OCI-M1 (cell line): Measurements from ENCODE around the gene B3GNT3.

Source experiments
- DNase-seq: peaks from one replicate; lab custom pipeline; 2025; lab: John Stamatoyannopoulos, UW

The B3GNT3 gene

DNA sequence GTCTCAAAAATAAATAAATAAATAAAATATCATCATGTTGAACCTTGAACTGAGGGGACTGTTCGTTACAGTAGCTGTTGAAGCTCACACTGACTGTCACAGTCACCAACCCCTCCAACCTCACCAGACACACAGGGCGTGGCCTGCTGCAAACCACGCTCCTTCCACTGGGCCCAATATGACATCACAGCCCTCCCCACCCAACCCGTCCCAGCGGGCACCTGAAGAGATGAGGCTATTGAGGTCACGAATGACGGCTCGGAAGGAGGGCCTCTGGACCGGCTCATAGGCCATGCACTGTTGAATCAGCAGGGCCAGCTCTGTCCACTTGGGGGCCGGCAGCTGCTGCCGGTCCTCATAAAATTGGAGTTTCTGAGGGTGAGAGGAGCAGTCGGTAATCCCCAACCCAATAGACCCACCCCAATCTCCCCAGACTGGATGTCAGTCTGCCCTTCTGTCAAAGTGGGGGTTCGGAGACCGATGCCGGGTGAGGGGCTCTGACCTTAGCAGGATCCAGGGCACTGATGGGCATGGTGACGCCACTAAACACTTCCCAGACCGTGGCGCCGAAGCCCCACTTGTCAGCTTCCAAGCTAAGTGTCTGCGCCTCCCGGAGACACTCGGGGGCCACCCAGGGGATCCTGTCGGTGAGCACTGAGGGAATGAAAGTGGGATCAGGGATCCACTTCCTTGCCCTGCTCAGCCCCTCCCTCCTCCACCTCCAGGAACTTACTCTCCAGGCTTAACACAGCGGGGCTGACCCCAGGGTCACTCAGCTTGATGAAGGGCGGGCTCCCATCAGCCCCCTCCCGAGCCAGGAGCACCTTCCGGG, 39.6 kb downstream of the B3GNT3 start:
- DNase-seq = no peak

DNA sequence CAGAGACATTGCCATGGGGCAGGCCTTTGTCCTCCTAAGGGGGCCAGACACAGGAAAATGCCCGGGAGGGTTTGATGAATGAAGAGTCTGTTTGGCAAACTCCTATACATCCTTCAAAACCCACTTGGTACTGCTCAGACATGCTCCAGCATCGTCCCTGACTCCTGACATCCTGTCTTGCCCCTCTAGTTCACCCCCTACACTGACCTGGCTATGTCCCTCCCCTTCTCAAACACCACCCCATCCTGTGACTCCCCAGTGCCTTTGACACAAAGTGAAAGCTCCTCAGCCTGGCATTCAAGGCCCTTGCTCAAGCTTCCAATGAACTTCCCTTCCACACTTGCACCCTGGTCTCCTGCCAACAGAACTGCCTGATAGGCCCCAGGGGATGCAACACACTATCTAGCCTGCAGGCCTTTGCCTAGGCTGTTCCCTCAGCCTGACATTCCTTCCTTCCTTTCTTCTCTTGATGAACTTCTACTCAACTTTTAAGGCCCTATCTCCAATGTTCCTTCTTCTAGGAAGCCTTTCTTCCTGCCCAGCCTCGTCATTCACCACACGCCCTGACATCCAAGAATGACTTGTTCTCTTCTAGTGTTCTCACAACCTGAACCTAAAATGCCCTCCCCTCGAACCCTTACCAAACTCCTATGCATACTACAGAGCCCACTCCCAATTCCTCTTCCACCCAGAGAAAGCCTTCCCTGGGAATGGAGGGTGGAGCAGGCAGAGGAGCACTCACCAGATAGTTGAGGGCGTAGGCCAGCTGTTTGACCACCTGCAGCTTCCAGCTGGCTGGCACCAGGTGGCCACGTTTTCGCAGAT, 40.5 kb downstream of the B3GNT3 start:
- DNase-seq = no peak

DNA sequence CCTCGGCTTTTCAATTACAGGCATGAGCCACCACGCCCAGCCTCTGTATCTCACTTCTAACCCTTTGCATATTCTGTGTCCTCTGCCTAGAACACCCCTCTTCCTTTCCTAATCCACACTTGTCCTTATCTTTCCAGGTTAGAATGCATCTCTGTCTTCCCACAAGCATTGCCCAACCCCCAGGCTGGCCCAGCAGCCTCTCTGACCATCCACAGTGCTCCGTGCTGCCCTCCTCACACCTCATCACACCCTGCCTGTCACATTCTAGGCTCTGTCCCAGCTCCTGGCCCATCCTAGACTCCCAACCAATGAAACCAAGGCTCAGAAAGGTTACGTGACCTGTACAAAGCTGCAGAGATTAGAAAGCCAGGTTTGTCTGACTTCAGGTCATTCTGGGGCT, 41.6 kb downstream of the B3GNT3 start:
- no peak for DNase-seq

DNA sequence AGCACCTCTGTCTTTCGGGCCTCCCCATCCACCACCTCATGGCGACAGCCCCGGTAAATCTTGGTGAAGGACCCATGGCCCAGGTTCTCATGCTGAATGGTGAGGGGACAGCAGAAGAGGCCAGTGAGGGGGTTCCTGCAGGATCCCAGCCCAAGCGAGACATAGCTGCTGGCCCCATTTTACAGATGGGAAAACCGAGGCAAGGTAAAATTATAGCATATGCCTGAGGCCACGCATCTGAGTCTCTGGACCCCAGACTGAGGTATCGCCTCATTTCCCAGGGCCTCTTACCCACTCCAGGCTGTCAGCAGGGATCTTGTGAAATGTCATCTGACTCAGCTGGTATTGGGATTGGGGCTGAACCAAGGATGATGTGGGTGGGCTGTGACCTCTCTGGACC, 43.0 kb downstream of the B3GNT3 start:
- no peak for DNase-seq

DNA sequence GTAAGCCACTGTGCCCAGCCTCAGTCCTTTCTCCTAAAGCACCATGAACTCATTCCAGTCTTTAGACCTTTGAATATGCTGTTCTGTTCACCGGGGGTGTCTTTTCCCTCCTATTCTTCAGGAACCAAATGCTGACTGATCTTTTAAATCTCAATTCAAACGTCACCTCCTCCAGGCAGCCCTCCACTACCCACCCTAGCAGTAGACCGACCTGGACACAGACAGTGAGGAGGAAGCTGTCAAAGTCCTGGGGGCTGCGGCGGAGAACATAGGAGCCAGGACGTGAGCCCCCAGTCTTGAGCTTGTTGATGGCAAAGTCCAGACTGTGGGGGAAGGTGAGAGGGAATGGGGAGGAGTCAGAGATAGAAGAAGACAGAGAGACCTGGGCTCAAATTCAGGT, 45.1 kb downstream of the B3GNT3 start:
- DNase-seq = no peak

DNA sequence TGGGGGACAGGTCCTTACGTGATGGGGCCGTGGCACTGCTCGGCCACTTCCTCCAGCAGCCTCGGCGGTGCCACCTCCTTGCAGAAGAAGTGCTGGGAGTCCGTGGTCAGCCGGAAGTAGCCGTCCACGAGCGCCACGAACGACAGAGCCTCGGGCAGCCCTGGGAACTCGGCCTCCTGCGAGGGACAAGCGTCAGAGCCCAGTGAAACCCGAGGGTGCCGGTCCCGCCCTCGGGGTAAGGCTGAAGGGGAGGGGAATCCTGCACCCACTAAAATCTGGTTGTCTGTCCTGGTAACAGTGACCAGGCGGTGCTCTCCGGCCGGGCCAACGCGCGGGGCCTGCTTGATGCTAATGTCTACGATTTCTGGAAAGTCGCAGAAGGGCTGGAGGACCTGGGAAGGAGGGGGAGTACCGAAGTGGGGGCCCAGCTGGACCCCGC, 46.5 kb downstream of the B3GNT3 start:
- DNase-seq = no peak

DNA sequence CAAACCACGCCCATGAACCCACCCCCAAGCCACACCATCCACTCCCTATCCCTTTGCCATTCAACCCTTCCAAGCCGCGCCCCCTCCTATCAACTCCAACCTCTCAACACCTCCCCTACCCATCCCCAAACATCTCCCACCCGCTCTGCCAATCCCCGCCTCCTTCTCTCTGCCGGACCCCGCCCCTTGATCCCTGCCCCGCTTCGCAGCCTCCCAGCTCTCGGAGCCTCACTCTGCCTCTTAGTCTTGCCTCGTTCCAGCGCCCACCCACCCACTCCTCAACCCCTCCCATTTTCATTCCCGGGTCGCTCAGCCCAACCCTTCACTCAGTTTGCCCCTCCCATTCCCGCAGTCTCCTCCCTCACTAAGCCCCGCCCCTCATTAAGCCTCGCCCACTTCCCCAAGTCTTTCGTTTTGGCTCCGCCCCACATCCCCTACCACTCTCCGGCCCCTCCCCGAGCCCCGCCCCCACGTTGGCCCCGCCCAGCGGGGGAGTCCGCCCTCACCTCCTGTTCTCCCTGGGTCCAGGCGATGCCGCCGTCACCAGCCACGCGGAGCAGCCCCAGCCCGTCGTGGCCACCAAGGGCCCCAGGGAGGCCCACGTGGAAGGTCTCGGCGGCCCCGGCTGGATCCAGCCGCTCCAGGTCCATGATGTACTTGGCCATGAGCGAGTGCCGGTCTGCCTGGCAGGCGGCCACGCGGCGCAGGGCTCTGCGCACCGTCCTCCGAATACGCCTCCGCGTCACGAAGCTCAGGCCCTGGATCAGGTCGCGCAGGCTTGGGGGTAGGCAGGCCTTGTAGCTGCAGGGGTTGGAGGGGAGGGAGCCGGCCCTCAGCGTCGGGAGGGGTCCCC, 47.1 kb downstream of the B3GNT3 start:
- peak; percentile 35 for DNase-seq

DNA sequence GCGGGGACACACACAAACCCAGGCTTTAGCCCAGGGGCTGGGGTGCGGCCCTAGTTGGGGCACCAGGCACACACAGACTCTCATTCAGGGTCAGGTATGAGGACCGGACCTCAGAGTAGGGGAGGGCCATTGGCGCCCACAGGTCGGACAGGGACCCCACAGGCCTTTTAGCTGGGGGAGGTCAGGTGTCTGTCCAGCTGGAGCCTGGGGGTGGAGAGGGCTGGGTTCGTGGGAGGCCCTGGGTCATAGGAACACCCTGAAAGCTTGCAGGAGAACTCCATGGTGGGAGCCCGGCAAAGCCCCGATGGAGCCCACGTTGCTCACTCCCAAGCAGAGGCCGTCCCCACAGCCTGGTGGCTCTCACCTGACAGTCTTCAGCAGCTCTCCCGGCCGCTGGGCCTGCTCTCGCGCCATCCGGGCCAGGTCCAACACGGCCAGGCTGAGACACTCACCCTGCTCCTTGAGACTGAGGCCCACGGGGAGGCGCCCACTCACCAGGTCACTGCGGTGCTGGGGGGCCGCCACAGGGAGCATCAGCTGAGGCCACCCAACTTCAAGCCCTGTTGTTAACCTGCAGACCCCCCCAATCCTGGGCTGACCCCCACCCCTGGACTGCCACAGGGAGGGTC, 47.8 kb downstream of the B3GNT3 start:
- no peak for DNase-seq

DNA sequence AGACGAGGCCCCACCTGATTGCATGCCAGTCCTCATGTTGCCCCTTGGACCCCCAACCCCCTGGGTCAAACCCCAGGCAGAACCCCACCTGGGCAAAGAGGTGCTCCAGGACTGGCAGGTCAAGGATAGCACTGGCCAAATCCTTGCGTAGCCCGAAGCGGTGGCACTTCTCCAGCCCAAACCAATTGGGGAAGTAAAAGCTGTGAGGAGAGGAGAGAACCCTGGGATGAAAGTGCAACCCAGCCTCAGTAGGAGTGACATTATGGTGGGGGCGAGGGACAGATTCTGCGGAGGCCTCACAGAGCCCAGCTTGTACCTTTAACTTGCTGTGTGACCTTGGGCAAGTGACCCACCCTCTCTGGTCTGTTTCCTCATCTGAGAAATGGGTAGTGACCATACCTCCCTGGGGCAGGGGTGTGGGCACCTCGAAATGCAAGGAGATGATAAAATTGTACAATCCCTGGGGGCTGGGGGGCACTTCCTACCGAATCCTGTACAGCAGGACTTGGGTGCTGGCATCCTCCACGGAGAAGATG, 48.4 kb downstream of the B3GNT3 start:
- DNase-seq = no peak

DNA sequence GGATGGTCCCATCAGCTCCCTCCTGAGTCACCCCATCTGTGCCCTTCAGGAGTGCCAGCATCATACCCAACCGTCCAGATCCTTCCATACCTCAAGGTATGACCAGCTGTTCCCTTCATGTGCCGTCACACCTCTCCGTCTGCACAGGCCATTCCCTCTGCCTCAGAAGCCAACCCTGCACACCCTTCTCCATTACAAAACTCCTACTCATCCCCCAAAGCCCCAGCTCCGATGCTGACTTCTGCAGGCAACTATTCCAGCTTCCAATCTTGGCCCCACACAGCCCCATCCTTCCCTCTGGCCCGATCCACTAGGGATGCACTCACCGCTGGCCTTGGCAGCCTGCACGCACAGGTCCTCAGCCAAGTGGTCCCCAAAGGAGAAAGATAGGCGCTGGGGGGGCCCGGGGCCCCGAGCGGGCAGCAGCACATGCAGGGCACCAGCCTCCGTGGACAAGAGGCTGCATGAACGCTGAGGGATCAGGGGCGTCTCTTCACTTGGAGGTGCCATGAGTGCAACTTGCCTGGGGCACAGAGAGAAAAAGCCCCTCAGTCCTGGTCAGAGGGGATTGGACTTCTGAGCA, 49.1 kb downstream of the B3GNT3 start:
- no peak for DNase-seq

DNA sequence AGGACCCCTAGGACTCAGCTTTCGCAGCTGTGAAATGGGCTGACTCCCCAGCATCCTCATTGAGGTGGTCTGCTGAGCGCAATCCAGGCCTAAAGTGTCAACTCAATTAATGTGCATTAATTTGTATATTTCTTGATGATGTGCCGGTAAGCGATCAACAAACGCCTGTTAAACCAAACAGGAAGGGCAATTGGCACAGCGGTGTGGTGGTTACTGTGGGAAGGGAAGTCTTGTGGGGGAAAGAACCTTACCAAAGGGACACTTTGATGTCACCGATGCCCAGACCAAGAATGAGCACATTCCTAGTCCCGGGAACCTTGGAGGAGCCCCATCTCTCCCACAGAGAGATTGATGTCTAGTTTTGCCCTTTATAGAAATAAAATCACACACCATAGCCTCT, 51.2 kb downstream of the B3GNT3 start:
- DNase-seq = no peak

DNA sequence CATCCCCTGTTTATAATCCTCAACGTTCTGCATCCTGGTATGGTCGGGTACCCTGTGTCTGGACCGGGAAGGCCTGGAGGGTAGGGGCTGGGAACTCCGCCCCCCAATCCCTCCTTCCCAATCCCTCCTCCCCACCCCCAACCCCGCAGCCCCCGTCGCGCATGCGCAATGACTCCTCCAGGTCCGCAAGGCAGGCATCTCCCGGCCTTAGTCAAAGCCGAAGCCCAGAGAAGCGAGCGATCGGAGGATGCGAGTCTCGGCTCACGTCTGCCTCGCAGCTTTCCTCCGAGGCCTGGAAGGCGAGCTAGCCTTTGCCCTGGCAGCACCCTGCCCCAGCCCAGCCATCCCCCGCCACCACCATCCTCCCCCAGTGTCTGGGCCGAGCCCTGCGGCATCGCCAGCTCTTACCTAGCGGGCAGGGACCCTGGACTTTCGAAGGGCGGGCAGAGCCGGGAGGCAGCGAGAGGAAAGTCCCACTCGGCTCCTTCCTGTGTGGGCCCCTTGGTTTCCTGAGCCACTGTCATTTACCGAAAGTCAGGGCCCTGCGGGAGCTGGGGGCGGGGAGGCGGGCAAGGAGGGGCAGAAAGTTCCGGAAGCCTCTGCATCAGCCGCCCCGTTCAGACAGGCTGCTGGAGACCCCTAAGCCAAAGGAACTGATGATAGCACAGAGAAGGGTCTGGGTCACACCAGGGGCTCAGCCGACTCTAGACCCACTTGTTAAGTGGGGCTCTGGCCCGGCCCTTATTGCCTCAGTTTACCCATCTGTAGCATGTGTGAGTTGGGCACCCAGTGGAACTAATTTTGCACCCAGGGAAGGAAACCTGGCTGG, 52.8 kb downstream of the B3GNT3 start, which contains the start of gene JAK3:
TSS of gene JAK3 (minus strand) at position 445 of the 829 bp plus-strand sequence. CDS start 3,565 bp downstream, outside the sequence.
- no peak for DNase-seq

DNA sequence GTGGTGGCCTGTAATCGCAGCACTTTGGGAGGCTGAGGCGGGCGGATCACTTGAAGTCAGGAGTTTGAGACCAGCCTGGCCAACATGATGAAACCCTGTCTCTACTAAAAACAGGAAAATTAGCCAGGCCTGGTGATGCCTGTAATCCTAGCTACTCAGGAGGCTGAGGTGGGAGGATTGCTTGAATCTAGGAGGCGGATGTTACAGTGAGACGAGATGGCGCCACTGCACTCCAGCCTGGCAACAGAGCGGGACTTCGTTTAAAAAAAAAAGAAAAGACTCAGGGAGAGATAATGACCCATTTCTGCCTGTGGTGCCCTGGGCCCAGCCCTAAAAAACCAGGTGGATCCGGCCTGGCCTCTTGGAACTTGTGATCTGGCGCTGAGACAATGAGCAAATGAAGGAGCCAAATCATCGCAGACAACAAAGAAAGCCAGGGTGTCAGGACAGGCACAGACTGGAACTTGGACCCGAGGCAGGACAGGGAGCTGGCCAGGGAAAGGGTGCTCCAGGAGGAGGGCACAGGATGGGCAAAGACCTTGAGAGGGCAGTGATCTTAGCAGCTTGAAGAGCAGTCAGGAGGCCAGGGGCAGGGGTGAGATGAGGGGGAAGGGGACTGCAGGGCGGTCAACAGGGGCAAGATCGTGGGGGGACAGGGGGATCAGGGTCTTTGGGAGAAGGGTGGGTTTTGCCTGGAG, 53.8 kb downstream of the B3GNT3 start:
- DNase-seq = no peak

DNA sequence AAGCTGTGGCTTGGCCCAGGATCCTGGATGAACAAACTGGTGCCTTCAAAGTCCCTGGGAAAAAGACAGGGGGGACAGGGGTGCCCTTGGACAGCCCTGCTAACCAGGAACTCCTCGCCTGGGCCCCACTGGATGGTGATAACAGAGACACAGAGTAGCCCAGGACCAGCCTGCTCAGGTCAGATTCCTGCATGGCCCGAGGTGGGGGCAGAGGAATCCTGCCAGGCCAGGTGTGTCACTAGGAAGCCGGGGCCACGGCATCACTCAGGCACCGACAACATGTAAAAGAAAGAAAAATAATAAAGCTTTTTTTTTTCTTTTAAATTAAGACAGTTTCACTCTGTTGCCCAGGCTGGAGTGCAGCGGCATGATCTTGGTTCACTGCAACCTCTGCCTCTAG, 59.1 kb downstream of the B3GNT3 start:
- no peak for DNase-seq

DNA sequence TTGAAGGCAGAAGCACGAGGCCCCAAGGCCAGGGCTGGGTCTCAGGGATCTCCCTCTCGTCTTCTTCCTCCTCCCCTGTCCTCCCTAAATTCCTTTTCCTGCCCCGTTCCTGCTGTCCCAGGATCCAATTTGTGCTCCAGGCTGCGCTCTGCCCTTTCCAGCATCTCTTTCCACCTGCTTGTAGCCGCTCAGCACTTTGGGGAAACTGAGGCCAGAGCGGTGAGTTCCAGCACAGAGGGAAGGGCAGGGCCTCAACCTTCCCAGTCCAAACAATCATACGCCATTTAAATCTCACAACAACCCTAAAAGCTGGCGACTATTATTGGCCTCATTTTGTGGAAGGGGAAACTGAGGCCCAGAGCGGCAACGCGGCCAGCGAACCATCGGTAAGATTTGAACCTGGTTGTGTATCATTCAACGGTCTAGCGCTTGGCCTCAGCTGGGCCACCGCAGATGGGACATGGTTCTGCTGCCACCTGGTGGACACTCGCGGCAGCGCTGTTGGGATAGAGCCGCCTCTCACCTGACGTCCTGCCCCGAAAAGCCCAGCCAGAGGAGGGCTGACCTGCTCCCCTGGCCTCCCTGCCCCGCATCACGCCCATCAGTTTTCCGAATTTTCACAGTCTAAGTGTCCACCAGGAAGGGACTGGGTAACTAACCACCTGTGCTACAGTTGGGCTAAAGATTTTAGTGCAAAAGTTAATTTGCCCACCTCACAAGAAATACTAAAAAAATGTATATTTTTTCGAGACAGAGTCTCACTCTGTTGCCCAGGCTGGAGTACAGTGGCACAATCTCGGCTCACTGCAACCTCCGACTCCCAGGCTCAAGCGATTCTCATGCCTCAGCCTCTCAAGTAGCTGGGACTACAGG, 60.6 kb downstream of the B3GNT3 start:
- peak; percentile 90 for DNase-seq

DNA sequence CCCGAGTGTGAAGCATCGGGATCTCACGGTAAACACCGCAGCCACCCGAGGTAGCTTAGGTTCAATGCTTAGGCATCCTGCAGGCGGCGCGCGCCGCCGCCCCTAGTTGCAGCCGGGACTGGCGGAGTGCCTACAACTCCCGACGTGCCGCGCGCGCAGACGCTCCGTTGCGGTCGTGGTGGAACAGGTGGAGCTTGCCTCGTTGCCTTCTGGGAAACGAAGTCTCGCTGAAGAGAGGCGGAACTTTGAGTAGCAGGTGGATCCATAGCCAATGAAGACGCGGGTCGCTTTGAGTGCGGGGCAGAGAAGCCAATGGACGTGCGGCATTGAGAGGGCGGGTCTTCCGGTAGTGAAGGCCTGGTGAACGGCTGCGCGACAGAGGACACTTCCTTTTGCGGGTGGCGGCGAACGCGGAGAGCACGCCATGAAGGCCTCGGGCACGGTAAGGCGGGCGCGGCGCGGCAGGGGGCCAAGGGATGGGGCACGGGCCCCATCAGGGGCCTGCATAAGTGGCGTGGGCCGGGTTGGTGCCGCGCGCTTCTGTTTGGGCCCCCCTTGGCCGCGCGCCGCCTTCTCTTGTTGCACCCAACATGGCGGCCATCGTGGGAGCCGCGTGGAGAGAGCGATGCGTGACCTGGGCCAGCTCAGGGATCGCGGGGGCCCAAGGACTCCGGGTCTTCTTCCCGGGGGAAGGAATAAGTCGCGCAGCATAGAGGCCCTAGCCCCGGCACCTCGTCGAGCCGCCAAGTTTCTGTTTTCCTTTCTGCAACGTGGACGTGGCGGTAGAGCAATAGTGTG, 64.8 kb downstream of the B3GNT3 start, which contains the start of gene RPL18A:
TSS of gene RPL18A (plus strand) at position 378 of the 798 bp plus-strand sequence. CDS start at position 425, 47 bp downstream.
- DNase-seq = peak; percentile 99

DNA sequence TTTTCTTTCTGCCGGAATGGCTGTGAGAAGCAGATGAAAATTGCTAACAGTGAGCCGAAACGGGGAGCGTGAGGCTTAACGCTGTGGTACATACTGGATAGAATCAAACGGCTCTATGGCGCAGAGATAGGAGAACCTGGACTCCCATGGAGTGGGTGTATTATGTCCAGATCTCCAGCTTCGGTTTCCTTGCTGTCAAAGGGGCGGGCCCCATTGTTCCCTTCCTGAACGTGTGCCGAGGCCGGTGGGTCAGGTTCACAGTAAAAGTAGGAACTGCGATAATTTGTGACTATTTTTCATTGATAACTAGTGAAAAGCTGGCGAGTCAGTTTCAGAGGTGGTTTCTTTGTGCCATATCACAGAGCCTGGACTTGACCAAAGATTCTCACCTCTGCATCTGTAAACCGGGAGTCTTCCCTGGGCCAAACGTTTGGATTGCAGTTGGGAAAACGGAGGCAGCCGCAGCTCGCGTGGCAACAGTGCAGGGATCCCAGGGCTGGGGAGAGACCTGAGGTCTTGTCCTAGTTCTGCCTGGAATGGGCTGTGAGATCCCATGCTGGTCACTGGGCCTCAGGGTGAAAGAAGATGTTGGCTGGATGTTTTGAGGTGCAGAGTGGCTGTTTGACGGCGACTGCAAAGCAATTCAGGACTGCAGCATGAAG, 65.5 kb downstream of the B3GNT3 start:
- no peak for DNase-seq
